HepG2 (cell line): ENCODE data around the gene FAM228A. TPM values are rescaled to one million over a fixed set of nuclear protein-coding genes. Genes with fewer than 3 reads are reported as not detected.

Experiments used
- ATAC-seq: fragments of 200-7000 bp; cut with Tn5 transposase; 3 replicates; pipeline ENCODE4 v1.9.1; 2020; ENCODE audit warnings: mild to moderate bottlenecking, moderate library complexity
- BruUV-seq: library from RNA; stranded (reverse); fragments of 400-500 nt; replicated peaks from 2 replicates; lab custom pipeline; 2021; lab: Mats Ljungman, UMichigan
- CTCF ChIA-PET: fragments of 300-600 bp; formaldehyde crosslinking; extraction: SDS; loops from one replicate; lab custom pipeline; 2021; ENCODE audit warnings: low total read pairs, inconsistent platforms, low intra/inter-chr PET ratio; lab: Yijun Ruan, JAX
- POLR2A ChIA-PET: fragments of 350-600 bp; sonication (Branson Sonifier 250); formaldehyde crosslinking; loops from one replicate; lab custom pipeline; 2020; ENCODE audit warnings: antibody characterized with exemption, inconsistent platforms; lab: Yijun Ruan, JAX
- DNase-seq: peaks from one replicate; pipeline ENCODE4 v3.0.0-alpha.2; 2015; ENCODE audit warnings: low spot score
- FAIRE-seq: peaks from 3 replicates; lab custom pipeline; 2011; peaks lifted over from hg19 to GRCh38; lab: Jason Lieb, UNC
- H2AFZ ChIP-seq: one replicate; pipeline ENCODE4 v1.6.1; 2011; ENCODE audit warnings: low read length, inconsistent platforms
- H3K27ac ChIP-seq: fragments of 300-600 bp; 3 replicates; pipeline ENCODE4 v1.8.0; 2011; ENCODE audit warnings: mixed run types, mild to moderate bottlenecking, mixed read lengths, low read length, inconsistent platforms; ENCODE audit not compliant: insufficient read depth; ENCODE audit errors: extremely low read length
- H3K27me3 ChIP-seq, 2 experiments: fragments of 200-600 bp in 1 of 2; 2 replicates in 1 of 2; 3 replicates in 1 of 2; pipeline versions ENCODE4 v1.6.0 to v1.8.0; 2011; ENCODE audit warnings: low read length in 2 of 2, mild to moderate bottlenecking in 2 of 2, moderate library complexity in 2 of 2, inconsistent platforms in 1 of 2; ENCODE audit not compliant: insufficient read depth in 2 of 2, control insufficient read depth in 1 of 2
- H3K36me3 ChIP-seq, 2 experiments: fragments of 200-600 bp in 1 of 2; replicated peaks in 1 of 2; 2 replicates in 1 of 2; 3 replicates in 1 of 2; pipeline versions ENCODE4 v1.5.1 to v1.8.0; 2011; ENCODE audit warnings: low read length in 2 of 2, inconsistent platforms in 1 of 2; ENCODE audit not compliant: insufficient read depth in 2 of 2, control insufficient read depth in 1 of 2
- H3K4me1 ChIP-seq: 2 replicates; pipeline ENCODE4 v1.5.1; 2012; ENCODE audit warnings: low read length, inconsistent platforms; ENCODE audit not compliant: insufficient read depth
- H3K4me2 ChIP-seq: 2 replicates; pipeline ENCODE4 v1.6.0; 2011; ENCODE audit warnings: low read depth, low read length, inconsistent platforms
- H3K4me3 ChIP-seq, 3 experiments: fragments of 200-600 bp in 1 of 3; sonication (generic), shearing (Covaris generic) in 1 of 3; replicated peaks in 1 of 3; 2 replicates each; pipeline ENCODE4 v1.5.1; 2011 to 2016; ENCODE audit warnings: low read length in 3 of 3, inconsistent platforms in 2 of 3, low read depth in 2 of 3, mild to moderate bottlenecking in 2 of 3, control low read depth in 1 of 3, mixed read lengths in 1 of 3; ENCODE audit not compliant: insufficient read depth in 1 of 3
- H3K79me2 ChIP-seq: one replicate; pipeline ENCODE4 v1.6.1; 2011; ENCODE audit warnings: low read length, inconsistent platforms; ENCODE audit not compliant: insufficient read depth
- H3K9ac ChIP-seq: 2 replicates; pipeline ENCODE4 v1.6.0; 2011; ENCODE audit warnings: mild to moderate bottlenecking, low read depth, low read length, inconsistent platforms; ENCODE audit not compliant: insufficient read depth
- H3K9me3 ChIP-seq: 2 replicates; pipeline ENCODE4 v1.5.1; 2012; ENCODE audit warnings: mild to moderate bottlenecking, low read length
- H4K20me1 ChIP-seq: 2 replicates; pipeline ENCODE4 v1.6.0; 2011; ENCODE audit warnings: inconsistent platforms, mild to moderate bottlenecking, low read length, moderate library complexity; ENCODE audit not compliant: insufficient read depth
- ATM ChIP-seq: fragments of 450-650 bp; IDR thresholded peaks from 2 replicates; pipeline ENCODE4 v1.7.1; 2017; ENCODE audit warnings: mild to moderate bottlenecking, borderline replicate concordance
- GATAD1 ChIP-seq: IDR thresholded peaks from 2 replicates; pipeline ENCODE4 v1.6.1; 2016; ENCODE audit warnings: missing genetic modification reagents, missing compliant biosample characterization
- ZNF10 ChIP-seq: sonication (generic); formaldehyde crosslinking; IDR thresholded peaks from 2 replicates; pipeline ENCODE4 v1.4.0; 2020; ENCODE audit warnings: mild to moderate bottlenecking, low read depth, missing genetic modification reagents, borderline replicate concordance
- ZNF747 ChIP-seq: sonication (generic); formaldehyde crosslinking; IDR thresholded peaks from 2 replicates; pipeline ENCODE4 v1.8.1; 2023; ENCODE audit warnings: missing genetic modification reagents, mild to moderate bottlenecking, borderline replicate concordance
- ZSCAN12 ChIP-seq: sonication (generic); formaldehyde crosslinking; IDR thresholded peaks from 2 replicates; pipeline ENCODE4 v1.9.0; 2021; ENCODE audit warnings: mild to moderate bottlenecking, missing genetic modification reagents
- WGBS: methylation state at CpG from one replicate; pipeline ENCODE4 v1.1.6; 2017; ENCODE audit warnings: low lambda C conversion rate; 5-methylcytosine and 5-hydroxymethylcytosine counted together
- in situ Hi-C: cut with HindIII; loops from 2 replicates; pipeline ENCODE4 v1.10.0; 2017; ENCODE audit warnings: low pct_unique_long_range_greater_than_20kb; ENCODE audit not compliant: extremely low pct_ligation_motif_present
- intact Hi-C: fragments of 100-400 bp; cut with micrococcal nuclease; formaldehyde crosslinking; loops from one replicate; pipeline ENCODE4 v1.10.0; 2022; ENCODE audit not compliant: unreplicated experiment
- polyA plus RNA-seq, 8 experiments: library from polyadenylated mRNA; depleted of rRNA in 3 of 8; stranded (reverse) in 7 of 8; unstranded in 1 of 8; fragments of >200 nt; fragmentation: Illumina TruSeq in 4 of 8; extraction: Trizol in 4 of 8; gene quantifications; 2 replicates each; pipeline versions ENCODE4 v1.2.1 to v1.2.3, GENCODE V29; 2011 to 2016; ENCODE audit warnings: low read depth in 4 of 8, missing spikeins in 1 of 8, mixed read lengths in 1 of 8; ENCODE audit not compliant: insufficient read depth in 1 of 8
- total RNA-seq, 5 experiments: library from RNA; depleted of rRNA; stranded (reverse); fragments of >200 nt; fragmentation: Illumina TruSeq; extraction: Trizol; gene quantifications; 2 replicates each; pipeline ENCODE4 v1.2.3, GENCODE V29; 2016; ENCODE audit warnings: low read depth in 1 of 5
- TF ChIP-seq, protein P1 (sequence below): sonication (generic); formaldehyde crosslinking; IDR thresholded peaks from 2 replicates; pipeline ENCODE4 v1.8.0; 2022; ENCODE audit warnings: mild to moderate bottlenecking, missing genetic modification reagents, moderate library complexity
- TF ChIP-seq, protein P2 (sequence below): sonication (generic); formaldehyde crosslinking; IDR thresholded peaks from 2 replicates; pipeline ENCODE4 v1.4.0; 2020; ENCODE audit warnings: missing genetic modification reagents, borderline replicate concordance

Gene FAM228A
- total and polyA plus RNA-seq, 2 of the 13 experiments (the other 11 are each of a cell fraction or from before 2014, with no cell fraction given): not detected

DNA sequence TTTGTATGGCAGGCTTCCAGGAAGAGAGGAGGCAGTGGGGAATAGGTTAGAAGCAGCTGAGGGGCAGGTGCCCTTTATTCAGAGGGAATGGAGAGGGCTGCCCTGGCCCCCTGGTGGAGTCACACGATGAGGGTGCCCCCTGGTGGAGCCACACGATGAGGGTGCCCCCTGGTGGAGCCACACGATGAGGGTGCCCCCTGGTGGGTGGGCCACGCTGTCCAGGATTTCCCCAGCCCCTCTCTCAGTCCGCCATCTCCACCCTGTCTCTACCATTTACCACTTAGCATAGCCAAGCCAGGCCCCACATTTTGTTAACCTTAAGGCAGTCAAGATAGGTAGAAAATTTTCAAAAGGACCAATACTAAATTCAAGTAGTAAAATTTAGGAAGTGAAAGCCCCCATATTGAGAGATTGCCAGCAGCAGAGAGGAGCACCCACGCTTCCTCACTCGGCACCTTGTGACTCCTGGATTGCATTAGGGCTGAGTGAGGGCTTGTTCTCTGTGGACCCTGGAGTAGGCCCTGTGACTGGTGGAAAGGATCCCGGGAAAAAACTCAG lies 10.4 kb upstream of the FAM228A start (continued):
- TF ChIP-seq, protein P1, sequence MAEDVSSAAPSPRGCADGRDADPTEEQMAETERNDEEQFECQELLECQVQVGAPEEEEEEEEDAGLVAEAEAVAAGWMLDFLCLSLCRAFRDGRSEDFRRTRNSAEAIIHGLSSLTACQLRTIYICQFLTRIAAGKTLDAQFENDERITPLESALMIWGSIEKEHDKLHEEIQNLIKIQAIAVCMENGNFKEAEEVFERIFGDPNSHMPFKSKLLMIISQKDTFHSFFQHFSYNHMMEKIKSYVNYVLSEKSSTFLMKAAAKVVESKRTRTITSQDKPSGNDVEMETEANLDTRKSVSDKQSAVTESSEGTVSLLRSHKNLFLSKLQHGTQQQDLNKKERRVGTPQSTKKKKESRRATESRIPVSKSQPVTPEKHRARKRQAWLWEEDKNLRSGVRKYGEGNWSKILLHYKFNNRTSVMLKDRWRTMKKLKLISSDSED (CRISPR knock-in tag): no peak
- TF ChIP-seq, all 625 proteins: peak for 91

DNA sequence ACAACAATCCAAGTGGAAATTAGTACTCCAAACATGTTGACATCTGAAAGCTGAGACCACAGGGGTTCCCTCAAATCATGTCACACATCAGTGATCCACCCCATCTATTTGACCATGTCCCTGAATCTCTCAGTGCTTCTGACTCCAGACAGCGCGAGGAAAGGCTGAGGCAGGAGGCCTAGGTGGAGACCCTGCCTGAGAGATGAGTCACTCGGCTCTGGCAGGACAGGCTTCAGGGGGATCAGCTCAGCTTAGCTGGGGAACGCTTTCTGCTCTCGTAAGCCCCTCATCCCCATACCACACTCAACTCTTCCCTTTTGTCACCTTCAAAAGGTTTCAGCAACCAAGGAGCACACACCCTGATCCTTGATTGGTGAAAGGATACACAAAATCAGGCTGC lies 5.8 kb upstream of the FAM228A start:
- Histone ChIP-seq H3K9me3 (no peaks in the 10 kb centered on the region), H3K27me3 (peaks cover 2 to 25% of the 10 kb centered on the region in 2 experiments; a peak in 3 of 5 replicates), H3K4me2 (no peak overlapping the region), H4K20me1 (no peaks in the 10 kb centered on the region), H3K4me3 (no peak overlapping the region), H3K4me1 (no peaks in the 10 kb centered on the region), H3K9ac (no peak overlapping the region), H2AFZ (no peak overlapping the region), H3K27ac (no peak overlapping the region), H3K79me2 (no peaks in the 10 kb centered on the region), H3K36me3 (no peaks in the 10 kb centered on the region)
- no TSS peak for BruUV-seq
- TF ChIP-seq GATAD1 (CRISPR knock-in tag) (no peak), ZNF747 (no peak)
- in situ Hi-C loops: loop anchor here (10.0 kb wide), 3 partner anchors 84 to 344 kb away; partner anchors contain the start of gene TP53I3
- FAIRE-seq (peak; percentile 42), DNase-seq (no peak), ATAC-seq (no peak)
- ChIA-PET CTCF (no interaction called here), POLR2A (no interaction called here)
- intact Hi-C loops: no loop called here
- 46% methylated on average over 5 of the region's 5 CpGs for WGBS

DNA sequence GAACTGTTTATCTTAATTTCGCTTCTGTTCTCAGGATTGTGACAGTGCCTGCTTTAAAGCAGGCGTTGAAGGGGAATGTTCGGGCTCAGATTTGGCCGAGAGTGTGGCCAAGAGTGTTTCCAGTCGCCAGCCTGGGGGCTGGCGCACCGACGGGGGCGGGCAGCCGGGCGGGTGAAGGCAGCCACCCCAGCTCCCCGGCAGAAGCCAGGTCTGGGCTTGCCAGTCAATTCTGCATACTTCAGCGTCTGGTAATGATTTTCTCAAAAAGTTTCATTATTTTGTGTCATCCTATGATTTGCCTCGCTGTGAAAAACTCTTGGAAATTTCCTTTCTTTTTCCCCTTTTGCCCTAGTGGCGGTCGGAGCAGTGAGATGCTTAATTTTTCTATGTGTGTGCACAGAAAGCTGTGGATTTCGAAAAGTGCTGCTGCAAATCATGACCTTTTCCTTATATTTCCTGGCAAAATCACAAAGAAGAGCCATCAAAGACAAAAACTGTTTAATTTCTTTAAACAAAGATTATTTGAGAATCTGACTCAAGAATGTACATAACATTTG lies 856 bp downstream of the FAM228A start:
- no peak overlapping the region for H3K4me3 ChIP-seq
- FAIRE-seq: no peak
- POLR2A ChIA-PET: interaction anchor here (1.4 kb wide), 1 partner anchor 249 kb away, joined by 3 read pairs; the partner anchor contains the start of gene ATAD2B
- TF ChIP-seq ZSCAN12 (CRISPR knock-in tag): no peak
- TF ChIP-seq, protein P2, sequence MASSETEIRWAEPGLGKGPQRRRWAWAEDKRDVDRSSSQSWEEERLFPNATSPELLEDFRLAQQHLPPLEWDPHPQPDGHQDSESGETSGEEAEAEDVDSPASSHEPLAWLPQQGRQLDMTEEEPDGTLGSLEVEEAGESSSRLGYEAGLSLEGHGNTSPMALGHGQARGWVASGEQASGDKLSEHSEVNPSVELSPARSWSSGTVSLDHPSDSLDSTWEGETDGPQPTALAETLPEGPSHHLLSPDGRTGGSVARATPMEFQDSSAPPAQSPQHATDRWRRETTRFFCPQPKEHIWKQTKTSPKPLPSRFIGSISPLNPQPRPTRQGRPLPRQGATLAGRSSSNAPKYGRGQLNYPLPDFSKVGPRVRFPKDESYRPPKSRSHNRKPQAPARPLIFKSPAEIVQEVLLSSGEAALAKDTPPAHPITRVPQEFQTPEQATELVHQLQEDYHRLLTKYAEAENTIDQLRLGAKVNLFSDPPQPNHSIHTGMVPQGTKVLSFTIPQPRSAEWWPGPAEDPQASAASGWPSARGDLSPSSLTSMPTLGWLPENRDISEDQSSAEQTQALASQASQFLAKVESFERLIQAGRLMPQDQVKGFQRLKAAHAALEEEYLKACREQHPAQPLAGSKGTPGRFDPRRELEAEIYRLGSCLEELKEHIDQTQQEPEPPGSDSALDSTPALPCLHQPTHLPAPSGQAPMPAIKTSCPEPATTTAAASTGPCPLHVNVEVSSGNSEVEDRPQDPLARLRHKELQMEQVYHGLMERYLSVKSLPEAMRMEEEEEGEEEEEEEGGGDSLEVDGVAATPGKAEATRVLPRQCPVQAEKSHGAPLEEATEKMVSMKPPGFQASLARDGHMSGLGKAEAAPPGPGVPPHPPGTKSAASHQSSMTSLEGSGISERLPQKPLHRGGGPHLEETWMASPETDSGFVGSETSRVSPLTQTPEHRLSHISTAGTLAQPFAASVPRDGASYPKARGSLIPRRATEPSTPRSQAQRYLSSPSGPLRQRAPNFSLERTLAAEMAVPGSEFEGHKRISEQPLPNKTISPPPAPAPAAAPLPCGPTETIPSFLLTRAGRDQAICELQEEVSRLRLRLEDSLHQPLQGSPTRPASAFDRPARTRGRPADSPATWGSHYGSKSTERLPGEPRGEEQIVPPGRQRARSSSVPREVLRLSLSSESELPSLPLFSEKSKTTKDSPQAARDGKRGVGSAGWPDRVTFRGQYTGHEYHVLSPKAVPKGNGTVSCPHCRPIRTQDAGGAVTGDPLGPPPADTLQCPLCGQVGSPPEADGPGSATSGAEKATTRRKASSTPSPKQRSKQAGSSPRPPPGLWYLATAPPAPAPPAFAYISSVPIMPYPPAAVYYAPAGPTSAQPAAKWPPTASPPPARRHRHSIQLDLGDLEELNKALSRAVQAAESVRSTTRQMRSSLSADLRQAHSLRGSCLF (CRISPR knock-in tag): no peak
- TF ChIP-seq ZNF10 (CRISPR knock-in tag): no peak
- no peak for TF ChIP-seq ATM

More for the DNA sequence above, 856 bp downstream of the FAM228A start:
- no peaks in the 10 kb centered on the region for H4K20me1 ChIP-seq
- no peaks in the 10 kb centered on the region for H3K4me1 ChIP-seq
- DNase-seq (no peak), ATAC-seq (peak; percentile 23; the same call in 1 of the 3 replicates)
- WGBS: 51% methylated on average over 17 of the region's 17 CpGs
- H2AFZ ChIP-seq: no peak overlapping the region
- peaks cover 0 to 12% of the 10 kb centered on the region in 2 experiments; a peak in 2 of 5 replicates for H3K27me3 ChIP-seq
- intact Hi-C loops: no loop called here
- in situ Hi-C loops: no loop called here
- no peak overlapping the region for H3K9ac ChIP-seq
- no peak overlapping the region for H3K27ac ChIP-seq
- peak overlapping the region; percentile 25; the same call in 1 of the 2 replicates for H3K4me2 ChIP-seq
- H3K79me2 ChIP-seq: no peaks in the 10 kb centered on the region
- BruUV-seq: no TSS peak
- no peaks in the 10 kb centered on the region for H3K36me3 ChIP-seq
- CTCF ChIA-PET: no interaction called here
- H3K9me3 ChIP-seq: no peaks in the 10 kb centered on the region
